Measurements from ENCODE around the gene SPRYD3. TPM values are rescaled to one million over a fixed set of nuclear protein-coding genes. Genes with fewer than 3 reads are reported as not detected.

The SPRYD3 gene
- total RNA-seq, 1 donor = 26.8 TPM

GRCh38 chr12:53099071-53099882 is 20.1 kb upstream of the SPRYD3 start:
- Histone ChIP-seq H3K4me3 (ENCODE audit: insufficient read depth, low read length) (peak overlapping the region; percentile 79), H3K9me3 (ENCODE audit: low read depth, low read length) (no peaks in the 10 kb centered on the region), H3K27ac (ENCODE audit: low read depth, low read length) (peak overlapping the region; percentile 92), H4K20me1 (ENCODE audit: insufficient read depth, low read length) (no peaks in the 10 kb centered on the region), H3K4me1 (ENCODE audit: insufficient read depth, low read length) (peaks cover 36% of the 10 kb centered on the region), H3K36me3 (ENCODE audit: insufficient read depth, low read length) (peaks cover 14% of the 10 kb centered on the region), H3K4me2 (ENCODE audit: insufficient read depth, low read length) (peak overlapping the region; percentile 77), H3K79me2 (ENCODE audit: insufficient read depth, low read length) (no peaks in the 10 kb centered on the region), H2AFZ (ENCODE audit: low read length) (no peak overlapping the region), H3K27me3 (ENCODE audit: insufficient read depth, low read length) (no peaks in the 10 kb centered on the region)
- DNase-seq (ENCODE audit: insufficient read length, low spot score, missing footprints) = peak; percentile 98
- TF ChIP-seq, protein P1, sequence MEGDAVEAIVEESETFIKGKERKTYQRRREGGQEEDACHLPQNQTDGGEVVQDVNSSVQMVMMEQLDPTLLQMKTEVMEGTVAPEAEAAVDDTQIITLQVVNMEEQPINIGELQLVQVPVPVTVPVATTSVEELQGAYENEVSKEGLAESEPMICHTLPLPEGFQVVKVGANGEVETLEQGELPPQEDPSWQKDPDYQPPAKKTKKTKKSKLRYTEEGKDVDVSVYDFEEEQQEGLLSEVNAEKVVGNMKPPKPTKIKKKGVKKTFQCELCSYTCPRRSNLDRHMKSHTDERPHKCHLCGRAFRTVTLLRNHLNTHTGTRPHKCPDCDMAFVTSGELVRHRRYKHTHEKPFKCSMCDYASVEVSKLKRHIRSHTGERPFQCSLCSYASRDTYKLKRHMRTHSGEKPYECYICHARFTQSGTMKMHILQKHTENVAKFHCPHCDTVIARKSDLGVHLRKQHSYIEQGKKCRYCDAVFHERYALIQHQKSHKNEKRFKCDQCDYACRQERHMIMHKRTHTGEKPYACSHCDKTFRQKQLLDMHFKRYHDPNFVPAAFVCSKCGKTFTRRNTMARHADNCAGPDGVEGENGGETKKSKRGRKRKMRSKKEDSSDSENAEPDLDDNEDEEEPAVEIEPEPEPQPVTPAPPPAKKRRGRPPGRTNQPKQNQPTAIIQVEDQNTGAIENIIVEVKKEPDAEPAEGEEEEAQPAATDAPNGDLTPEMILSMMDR (IDR thresholded peaks at IDR 0.05; ENCODE audit: extremely low read depth, low read depth, low read length) = peak; percentile 97

- Histone ChIP-seq H3K79me2 (ENCODE audit: insufficient read depth, low read length) (no peaks in the 10 kb centered on the region), H3K4me1 (ENCODE audit: insufficient read depth, low read length) (peaks cover 36% of the 10 kb centered on the region), H3K36me3 (ENCODE audit: insufficient read depth, low read length) (peaks cover 14% of the 10 kb centered on the region), H3K27ac (ENCODE audit: low read depth, low read length) (peak overlapping the region; percentile 92), H3K4me3 (ENCODE audit: insufficient read depth, low read length) (peak overlapping the region; percentile 79), H2AFZ (ENCODE audit: low read length) (peak overlapping the region; percentile 80), H3K9me3 (ENCODE audit: low read depth, low read length) (no peaks in the 10 kb centered on the region), H4K20me1 (ENCODE audit: insufficient read depth, low read length) (no peaks in the 10 kb centered on the region), H3K27me3 (ENCODE audit: insufficient read depth, low read length) (no peaks in the 10 kb centered on the region), H3K4me2 (ENCODE audit: insufficient read depth, low read length) (peak overlapping the region; percentile 77)
- TF ChIP-seq, protein P1 (IDR thresholded peaks at IDR 0.05; ENCODE audit: extremely low read depth, low read depth, low read length) = no peak
- peak; percentile 90 for DNase-seq (ENCODE audit: insufficient read length, low spot score, missing footprints)
These were observed 19.3 kb upstream of the SPRYD3 start for GRCh38 chr12:53098354-53098981.

- Histone ChIP-seq H3K27me3 (ENCODE audit: insufficient read depth, low read length) (no peaks in the 10 kb centered on the region), H3K4me3 (ENCODE audit: insufficient read depth, low read length) (peak within 1 kb of the TSS; percentile 79), H3K27ac (ENCODE audit: low read depth, low read length) (peak within 1 kb of the TSS; percentile 92), H2AFZ (ENCODE audit: low read length) (peak within 1 kb of the TSS; percentile 80), H3K79me2 (ENCODE audit: insufficient read depth, low read length) (no peaks in the 10 kb centered on the region), H3K4me2 (ENCODE audit: insufficient read depth, low read length) (peak within 1 kb of the TSS; percentile 77), H3K36me3 (ENCODE audit: insufficient read depth, low read length) (peaks cover 14% of the 10 kb centered on the region), H3K9me3 (ENCODE audit: low read depth, low read length) (no peaks in the 10 kb centered on the region), H4K20me1 (ENCODE audit: insufficient read depth, low read length) (no peaks in the 10 kb centered on the region), H3K4me1 (ENCODE audit: insufficient read depth, low read length) (peaks cover 36% of the 10 kb centered on the region)
- TF ChIP-seq, protein P1 (IDR thresholded peaks at IDR 0.05; ENCODE audit: extremely low read depth, low read depth, low read length) = no peak
- peak; percentile 88 for DNase-seq (ENCODE audit: insufficient read length, low spot score, missing footprints)
These were observed 18.6 kb upstream of the SPRYD3 start, which contains the start of gene IGFBP6 for GRCh38 chr12:53097564-53098353. TSS of gene IGFBP6 (plus strand) at chr12:53097667. CDS start at chr12:53097718, 51 bp downstream.

All from osteoblast (primary cell).